HL-60 (cell line): ENCODE results near the gene TBXT.
"Not testable (repeated sequence)": the region's sequence is repeated elsewhere in the genome, so short reads cannot be mapped to it uniquely, and the experiment has no call there.

ENCODE experiments used
- DNase-seq, 2 experiments: peaks; one replicate each; pipeline ENCODE4 v3.0.0-alpha.2; 2010 to 2020; ENCODE audit warnings: low read depth in 1 of 2, low spot score in 1 of 2
- H3K27ac ChIP-seq: fragments of 250-450 bp; sonication (Bioruptor Pico); replicated peaks from 2 replicates; pipeline ENCODE4 v1.5.1; 2020; ENCODE audit warnings: mild to moderate bottlenecking, moderate library complexity
- H3K27me3 ChIP-seq: fragments of 250-450 bp; sonication (Bioruptor Pico); 2 replicates; pipeline ENCODE4 v1.5.1; 2021; ENCODE audit warnings: mild to moderate bottlenecking, moderate library complexity; ENCODE audit not compliant: insufficient read depth, poor library complexity, severe bottlenecking
- H3K4me3 ChIP-seq: replicated peaks from 2 replicates; pipeline ENCODE4 v1.5.1; 2011; ENCODE audit warnings: mild to moderate bottlenecking, control low read depth, low read length; ENCODE audit not compliant: insufficient read depth
- GABPA ChIP-seq: IDR thresholded peaks from 2 replicates; pipeline ENCODE4 v1.6.1; 2012; ENCODE audit warnings: low read depth
- POLR2AphosphoS5 ChIP-seq: IDR thresholded peaks from 2 replicates; pipeline ENCODE4 v1.6.1; 2012; ENCODE audit warnings: low read depth
- SPI1 ChIP-seq: IDR thresholded peaks from 2 replicates; pipeline ENCODE4 v1.6.1; 2012; ENCODE audit warnings: low read depth, mild to moderate bottlenecking, borderline replicate concordance
- TF ChIP-seq, protein P1 (sequence below): IDR thresholded peaks from 2 replicates; pipeline ENCODE4 v1.6.1; 2012; ENCODE audit warnings: low read depth; ENCODE audit not compliant: insufficient replicate concordance
- TF ChIP-seq, protein P2 (sequence below): IDR thresholded peaks from one replicate; pipeline ENCODE4 v1.5.1; 2011; ENCODE audit warnings: low read length, control low read depth, inconsistent platforms; ENCODE audit not compliant: insufficient read depth

TBXT gene

DNA sequence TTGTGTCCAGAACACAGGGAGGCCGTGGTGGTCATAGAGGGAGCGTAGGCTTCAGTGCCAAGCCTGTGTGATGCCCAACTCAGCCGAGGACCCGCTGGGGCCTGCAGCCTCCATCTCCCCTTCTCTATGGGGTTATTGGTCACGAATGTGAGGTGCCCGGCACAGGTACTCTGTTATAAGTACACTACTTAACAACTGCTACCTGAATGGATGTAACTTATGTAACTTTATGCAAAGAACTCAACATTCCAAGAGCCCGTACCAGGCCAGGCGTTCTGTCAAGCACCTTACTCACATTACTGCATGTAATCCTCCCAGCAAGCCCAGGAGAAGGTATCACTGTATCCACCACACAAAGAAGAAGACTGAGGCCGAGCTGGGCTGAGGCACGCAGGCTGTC lies 24.5 kb upstream of the TBXT start:
- no peak overlapping the region for H3K27ac ChIP-seq
- no peaks in the 10 kb centered on the region for H3K27me3 ChIP-seq
- no peak overlapping the region for H3K4me3 ChIP-seq
- no peak for TF ChIP-seq POLR2AphosphoS5
- TF ChIP-seq SPI1, result no peak
- no peak for TF ChIP-seq GABPA
- DNase-seq, result no peak

DNA sequence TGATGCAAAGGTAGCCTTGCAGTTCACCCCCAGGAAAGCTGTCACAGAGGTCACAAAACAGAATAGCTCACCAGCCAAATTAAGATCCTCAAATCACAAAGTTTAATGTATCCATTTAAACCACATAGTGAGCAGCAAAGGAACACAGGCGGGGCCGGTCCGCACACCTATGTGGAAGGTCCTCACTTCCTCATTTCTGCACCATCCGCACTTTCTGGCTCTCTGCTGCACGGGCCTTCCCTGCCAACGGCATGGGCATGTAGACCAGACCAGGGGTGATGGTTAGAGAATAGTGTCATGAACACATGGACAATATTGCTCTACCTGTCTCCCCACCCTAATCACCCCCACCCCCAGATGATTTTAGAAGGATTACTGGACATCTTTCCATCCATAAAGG lies 12.1 kb upstream of the TBXT start:
- peaks cover 12% of the 10 kb centered on the region for H3K27me3 ChIP-seq
- H3K27ac ChIP-seq, result no peak overlapping the region
- DNase-seq, result no peak
- peak; percentile 87 for TF ChIP-seq SPI1
- TF ChIP-seq POLR2AphosphoS5, result no peak
- no peak overlapping the region for H3K4me3 ChIP-seq

DNA sequence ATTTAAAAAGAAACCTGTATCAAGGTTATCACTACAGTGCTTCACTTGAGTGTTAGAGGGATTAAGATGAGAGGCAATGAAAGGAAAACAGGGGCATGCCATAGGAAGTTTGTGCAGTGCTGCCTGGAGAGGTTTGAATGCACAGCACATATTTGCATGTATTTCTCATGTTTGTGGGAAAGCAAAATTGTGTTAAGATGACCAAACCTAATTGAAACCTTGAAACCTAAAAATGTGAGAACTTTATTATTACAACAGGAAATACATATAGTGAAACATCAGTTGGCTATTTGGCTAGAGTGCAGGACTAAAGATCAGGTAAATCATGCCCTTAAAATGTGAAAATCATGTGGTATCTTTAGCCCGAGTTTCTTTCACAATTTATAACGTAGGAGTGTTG lies 8.5 kb upstream of the TBXT start:
- TF ChIP-seq, protein P1, sequence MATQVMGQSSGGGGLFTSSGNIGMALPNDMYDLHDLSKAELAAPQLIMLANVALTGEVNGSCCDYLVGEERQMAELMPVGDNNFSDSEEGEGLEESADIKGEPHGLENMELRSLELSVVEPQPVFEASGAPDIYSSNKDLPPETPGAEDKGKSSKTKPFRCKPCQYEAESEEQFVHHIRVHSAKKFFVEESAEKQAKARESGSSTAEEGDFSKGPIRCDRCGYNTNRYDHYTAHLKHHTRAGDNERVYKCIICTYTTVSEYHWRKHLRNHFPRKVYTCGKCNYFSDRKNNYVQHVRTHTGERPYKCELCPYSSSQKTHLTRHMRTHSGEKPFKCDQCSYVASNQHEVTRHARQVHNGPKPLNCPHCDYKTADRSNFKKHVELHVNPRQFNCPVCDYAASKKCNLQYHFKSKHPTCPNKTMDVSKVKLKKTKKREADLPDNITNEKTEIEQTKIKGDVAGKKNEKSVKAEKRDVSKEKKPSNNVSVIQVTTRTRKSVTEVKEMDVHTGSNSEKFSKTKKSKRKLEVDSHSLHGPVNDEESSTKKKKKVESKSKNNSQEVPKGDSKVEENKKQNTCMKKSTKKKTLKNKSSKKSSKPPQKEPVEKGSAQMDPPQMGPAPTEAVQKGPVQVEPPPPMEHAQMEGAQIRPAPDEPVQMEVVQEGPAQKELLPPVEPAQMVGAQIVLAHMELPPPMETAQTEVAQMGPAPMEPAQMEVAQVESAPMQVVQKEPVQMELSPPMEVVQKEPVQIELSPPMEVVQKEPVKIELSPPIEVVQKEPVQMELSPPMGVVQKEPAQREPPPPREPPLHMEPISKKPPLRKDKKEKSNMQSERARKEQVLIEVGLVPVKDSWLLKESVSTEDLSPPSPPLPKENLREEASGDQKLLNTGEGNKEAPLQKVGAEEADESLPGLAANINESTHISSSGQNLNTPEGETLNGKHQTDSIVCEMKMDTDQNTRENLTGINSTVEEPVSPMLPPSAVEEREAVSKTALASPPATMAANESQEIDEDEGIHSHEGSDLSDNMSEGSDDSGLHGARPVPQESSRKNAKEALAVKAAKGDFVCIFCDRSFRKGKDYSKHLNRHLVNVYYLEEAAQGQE, result no peak
- TF ChIP-seq, protein P2, sequence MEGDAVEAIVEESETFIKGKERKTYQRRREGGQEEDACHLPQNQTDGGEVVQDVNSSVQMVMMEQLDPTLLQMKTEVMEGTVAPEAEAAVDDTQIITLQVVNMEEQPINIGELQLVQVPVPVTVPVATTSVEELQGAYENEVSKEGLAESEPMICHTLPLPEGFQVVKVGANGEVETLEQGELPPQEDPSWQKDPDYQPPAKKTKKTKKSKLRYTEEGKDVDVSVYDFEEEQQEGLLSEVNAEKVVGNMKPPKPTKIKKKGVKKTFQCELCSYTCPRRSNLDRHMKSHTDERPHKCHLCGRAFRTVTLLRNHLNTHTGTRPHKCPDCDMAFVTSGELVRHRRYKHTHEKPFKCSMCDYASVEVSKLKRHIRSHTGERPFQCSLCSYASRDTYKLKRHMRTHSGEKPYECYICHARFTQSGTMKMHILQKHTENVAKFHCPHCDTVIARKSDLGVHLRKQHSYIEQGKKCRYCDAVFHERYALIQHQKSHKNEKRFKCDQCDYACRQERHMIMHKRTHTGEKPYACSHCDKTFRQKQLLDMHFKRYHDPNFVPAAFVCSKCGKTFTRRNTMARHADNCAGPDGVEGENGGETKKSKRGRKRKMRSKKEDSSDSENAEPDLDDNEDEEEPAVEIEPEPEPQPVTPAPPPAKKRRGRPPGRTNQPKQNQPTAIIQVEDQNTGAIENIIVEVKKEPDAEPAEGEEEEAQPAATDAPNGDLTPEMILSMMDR, result no peak
- TF ChIP-seq POLR2AphosphoS5, result no peak
- TF ChIP-seq SPI1, result no peak
- TF ChIP-seq GABPA, result no peak
- H3K27ac ChIP-seq, result no peak overlapping the region

DNA sequence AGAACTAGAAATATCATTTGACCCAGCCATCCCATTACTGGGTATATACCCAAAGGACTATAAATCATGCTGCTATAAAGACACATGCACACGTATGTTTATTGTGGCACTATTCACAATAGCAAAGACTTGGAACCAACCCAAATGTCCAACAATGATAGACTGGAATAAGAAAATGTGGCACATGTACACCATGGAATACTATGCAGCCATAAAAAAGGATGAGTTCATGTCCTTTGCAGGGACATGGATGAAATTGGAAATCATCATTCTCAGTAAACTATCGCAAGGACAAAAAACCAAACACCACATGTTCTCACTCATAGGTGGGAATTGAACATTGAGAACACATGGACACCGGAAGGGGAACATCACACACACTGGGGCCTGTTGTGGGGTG lies 7.4 kb upstream of the TBXT start:
- not testable (repeated sequence) for H3K27ac ChIP-seq, H3K4me3 ChIP-seq, DNase-seq
- peaks cover 35% of the 10 kb centered on the region for H3K27me3 ChIP-seq

More for the DNA sequence above, 8.5 kb upstream of the TBXT start:
- Histone ChIP-seq H3K4me3 (no peak overlapping the region), H3K27me3 (peaks cover 32% of the 10 kb centered on the region)
- DNase-seq, result no peak

DNA sequence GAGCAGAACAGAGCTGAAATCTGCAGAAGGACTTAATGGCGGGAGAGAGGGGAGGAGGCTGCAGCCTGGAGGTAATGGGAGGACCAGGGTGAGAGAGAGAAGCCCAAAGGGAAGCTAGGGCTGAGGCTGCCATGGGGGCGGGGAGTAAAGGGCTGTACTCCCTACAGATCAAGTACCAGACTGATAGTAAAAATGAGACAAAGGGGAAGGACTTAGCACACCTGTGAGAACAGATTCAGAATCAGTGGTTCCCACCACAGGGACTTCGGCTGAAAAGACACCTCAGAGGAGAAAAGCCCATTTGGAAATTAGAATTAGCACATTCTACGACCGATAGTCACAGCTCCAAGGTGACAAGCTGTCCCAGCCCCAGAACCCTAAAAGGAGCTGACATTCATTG lies 6.4 kb upstream of the TBXT start:
- H3K27me3 ChIP-seq, result peaks cover 40% of the 10 kb centered on the region
- no peak for DNase-seq
- TF ChIP-seq, protein P2, result no peak
- no peak for TF ChIP-seq POLR2AphosphoS5
- TF ChIP-seq, protein P1, result no peak
- TF ChIP-seq GABPA, result no peak
- no peak for TF ChIP-seq SPI1
- no peak overlapping the region for H3K4me3 ChIP-seq
- H3K27ac ChIP-seq, result no peak overlapping the region
